ENCODE data around the gene PRPSAP1. TPM values are rescaled to one million over a fixed set of nuclear protein-coding genes. Genes with fewer than 3 reads are reported as not detected.

PRPSAP1 gene
- total and polyA plus RNA-seq, 2 of the 8 experiments (the other 6 are each of a cell fraction or from before 2014, with no cell fraction given), result 32.0 to 54.2 TPM

- TF ChIP-seq E2F6 (IDR thresholded peaks at IDR 0.05), result peak; percentile 18; the same call in 1 of the 2 replicates
Observed at GRCh38 chr17:76383546-76384221, 30.0 kb upstream of the PRPSAP1 start (continued).
